Measurements from ENCODE around the gene PNPT1. TPM values are rescaled to one million over a fixed set of nuclear protein-coding genes. Genes with fewer than 3 reads are reported as not detected.

PNPT1 gene
- total and polyA plus RNA-seq, 2 donors from 2014 or later = 9.0 to 19.8 TPM

DNA sequence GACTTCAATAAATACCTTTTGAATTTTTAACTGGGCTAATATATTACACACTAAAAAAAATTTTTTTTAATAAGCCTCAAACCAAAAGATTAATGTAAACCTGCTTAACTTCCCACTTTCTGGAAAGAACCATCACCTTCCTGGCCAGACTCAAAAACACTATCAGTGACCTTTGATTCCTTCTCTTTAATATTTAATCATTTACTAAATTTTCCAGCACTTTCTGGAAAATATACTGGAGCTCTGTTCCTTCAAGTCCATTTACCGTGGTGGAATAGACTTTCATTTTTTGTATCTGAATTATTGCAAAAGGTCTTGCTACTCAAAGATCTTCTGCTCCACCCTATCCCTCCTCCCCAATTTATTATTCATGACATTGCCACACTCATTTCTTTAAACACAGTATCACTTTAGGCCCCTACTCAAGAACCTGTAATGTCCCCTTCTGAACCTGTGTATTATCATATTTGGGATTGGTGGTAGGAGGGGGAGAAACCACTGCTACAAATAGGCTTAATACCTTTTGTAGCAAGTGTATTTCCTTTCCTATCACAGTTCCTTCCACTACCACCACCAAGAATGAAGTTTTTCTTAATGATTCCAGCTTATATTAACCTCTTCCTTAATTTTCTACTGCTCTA lies 83.6 kb downstream of the PNPT1 start:
- Histone ChIP-seq H3K9ac (ENCODE audit: low read length in 3 of 3) (peak overlapping the region in 1 of 3 donors; percentile 4), H3K36me3 (ENCODE audit: control insufficient read depth in 2 of 3, insufficient read depth in 3 of 3, low read length in 3 of 3) (peaks cover 2 to 5% (median 4%) of the 10 kb centered on the region in 3 donors), H3K27me3 (ENCODE audit: control insufficient read depth, insufficient read depth, low read length) (no peaks in the 10 kb centered on the region), H3K27ac (ENCODE audit: low read depth in 2 of 2, low read length in 2 of 2) (peak overlapping the region; percentile 88 to 90), H3K4me3 (ENCODE audit: low read length in 3 of 3) (peak overlapping the region in 1 of 3 donors; percentile 24), H3K4me1 (ENCODE audit: control insufficient read depth in 2 of 3, insufficient read depth in 2 of 3, low read depth in 1 of 3, low read length in 3 of 3) (peaks cover 0 to 15% (median 5%) of the 10 kb centered on the region in 3 donors), H3K9me3 (ENCODE audit: control insufficient read depth in 2 of 3, insufficient read depth in 1 of 3, low read length in 3 of 3) (no peaks in the 10 kb centered on the region)
- intact Hi-C loops (cut with DNase I) = no loop called here
- FAIRE-seq (peak; percentile 23), DNase-seq (no peak)
- TF ChIP-seq, protein P1, sequence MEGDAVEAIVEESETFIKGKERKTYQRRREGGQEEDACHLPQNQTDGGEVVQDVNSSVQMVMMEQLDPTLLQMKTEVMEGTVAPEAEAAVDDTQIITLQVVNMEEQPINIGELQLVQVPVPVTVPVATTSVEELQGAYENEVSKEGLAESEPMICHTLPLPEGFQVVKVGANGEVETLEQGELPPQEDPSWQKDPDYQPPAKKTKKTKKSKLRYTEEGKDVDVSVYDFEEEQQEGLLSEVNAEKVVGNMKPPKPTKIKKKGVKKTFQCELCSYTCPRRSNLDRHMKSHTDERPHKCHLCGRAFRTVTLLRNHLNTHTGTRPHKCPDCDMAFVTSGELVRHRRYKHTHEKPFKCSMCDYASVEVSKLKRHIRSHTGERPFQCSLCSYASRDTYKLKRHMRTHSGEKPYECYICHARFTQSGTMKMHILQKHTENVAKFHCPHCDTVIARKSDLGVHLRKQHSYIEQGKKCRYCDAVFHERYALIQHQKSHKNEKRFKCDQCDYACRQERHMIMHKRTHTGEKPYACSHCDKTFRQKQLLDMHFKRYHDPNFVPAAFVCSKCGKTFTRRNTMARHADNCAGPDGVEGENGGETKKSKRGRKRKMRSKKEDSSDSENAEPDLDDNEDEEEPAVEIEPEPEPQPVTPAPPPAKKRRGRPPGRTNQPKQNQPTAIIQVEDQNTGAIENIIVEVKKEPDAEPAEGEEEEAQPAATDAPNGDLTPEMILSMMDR (IDR thresholded peaks at IDR 0.05; ENCODE audit: borderline replicate concordance, extremely low read depth, insufficient read depth) = no peak

DNA sequence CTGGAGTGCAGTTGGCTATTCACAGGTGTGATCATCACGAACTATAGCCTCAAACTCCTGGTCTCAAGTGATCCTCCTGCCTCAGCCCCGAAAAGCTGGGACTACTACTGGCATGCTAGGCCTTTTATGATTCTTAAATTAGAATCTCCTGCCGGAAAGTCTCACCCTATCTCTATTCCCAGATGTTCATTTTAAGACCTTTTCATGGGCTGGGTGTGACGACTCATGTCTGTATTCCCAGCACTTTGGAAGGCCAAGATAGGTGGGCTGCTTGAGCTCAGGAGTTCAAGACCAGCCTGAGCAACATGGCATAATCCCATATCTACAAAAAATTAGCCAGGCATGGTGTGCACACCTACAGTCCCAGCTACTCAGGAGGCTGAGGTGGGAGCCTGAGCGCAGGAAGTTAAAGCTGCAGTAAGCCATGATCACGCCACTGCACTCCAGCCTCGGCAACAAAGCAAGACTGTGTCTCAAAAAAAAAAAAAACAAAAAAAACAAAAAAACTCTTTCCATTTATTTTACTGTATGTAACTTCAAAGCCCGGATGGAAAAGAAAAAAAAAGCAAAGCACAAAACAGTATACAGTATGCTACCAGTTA lies 84.3 kb downstream of the PNPT1 start:
- DNase-seq (no peak), FAIRE-seq (no peak)
- intact Hi-C loops (cut with DNase I) = no loop called here
- Histone ChIP-seq H3K27ac (ENCODE audit: low read depth in 2 of 2, low read length in 2 of 2) (peak overlapping the region; percentile 88 to 90), H3K27me3 (ENCODE audit: control insufficient read depth, insufficient read depth, low read length) (no peaks in the 10 kb centered on the region), H3K36me3 (ENCODE audit: control insufficient read depth in 2 of 3, insufficient read depth in 3 of 3, low read length in 3 of 3) (peaks cover 2 to 3% (median 2%) of the 10 kb centered on the region in 3 donors), H3K4me1 (ENCODE audit: control insufficient read depth in 2 of 3, insufficient read depth in 2 of 3, low read depth in 1 of 3, low read length in 3 of 3) (peaks cover 0 to 15% (median 5%) of the 10 kb centered on the region in 3 donors), H3K9ac (ENCODE audit: low read length in 3 of 3) (no peak overlapping the region), H3K4me3 (ENCODE audit: low read length in 3 of 3) (peak overlapping the region in 1 of 3 donors; percentile 6), H3K9me3 (ENCODE audit: control insufficient read depth in 2 of 3, insufficient read depth in 1 of 3, low read length in 3 of 3) (no peaks in the 10 kb centered on the region)
- TF ChIP-seq, protein P1 (IDR thresholded peaks at IDR 0.05; ENCODE audit: borderline replicate concordance, extremely low read depth, insufficient read depth) = no peak

- no peak for FAIRE-seq
These were observed 85.9 kb downstream of the PNPT1 start for GRCh38 chr2:55607717-55608116.

More at GRCh38 chr2:55607717-55608116, 85.9 kb downstream of the PNPT1 start:
- intact Hi-C loops (cut with DNase I) = no loop called here
- H3K9ac ChIP-seq (ENCODE audit: low read length in 3 of 3) = no peak overlapping the region
- peaks cover 0 to 2% (median 2%) of the 10 kb centered on the region in 3 donors for H3K36me3 ChIP-seq (ENCODE audit: control insufficient read depth in 2 of 3, insufficient read depth in 3 of 3, low read length in 3 of 3)
- H3K27ac ChIP-seq (ENCODE audit: low read depth in 2 of 2, low read length in 2 of 2) = no peak overlapping the region
- H3K9me3 ChIP-seq (ENCODE audit: control insufficient read depth in 2 of 3, insufficient read depth in 1 of 3, low read length in 3 of 3) = no peaks in the 10 kb centered on the region
- peaks cover 0 to 15% (median 5%) of the 10 kb centered on the region in 3 donors for H3K4me1 ChIP-seq (ENCODE audit: control insufficient read depth in 2 of 3, insufficient read depth in 2 of 3, low read depth in 1 of 3, low read length in 3 of 3)
- DNase-seq = no peak
- TF ChIP-seq, protein P1 (IDR thresholded peaks at IDR 0.05; ENCODE audit: borderline replicate concordance, extremely low read depth, insufficient read depth) = no peak
- H3K4me3 ChIP-seq (ENCODE audit: low read length in 3 of 3) = no peak overlapping the region
- no peaks in the 10 kb centered on the region for H3K27me3 ChIP-seq (ENCODE audit: control insufficient read depth, insufficient read depth, low read length)
